Loucy (cell line): Measurements from ENCODE around the gene LMOD3.

Experiments used
- H2AFZ ChIP-seq: fragments of 200-600 bp; sonication (generic); 2 replicates; pipeline ENCODE4 v1.6.0; 2016; ENCODE audit warnings: antibody characterized with exemption, mild to moderate bottlenecking, low read length, moderate library complexity
- H3F3A ChIP-seq: fragments of 200-600 bp; 2 replicates; pipeline ENCODE4 v1.6.0; 2016; ENCODE audit warnings: antibody characterized with exemption, low read depth, mild to moderate bottlenecking
- H3K27me3 ChIP-seq: fragments of 200-600 bp; sonication (generic); 2 replicates; pipeline ENCODE4 v1.6.1; 2014; ENCODE audit warnings: low read length, mild to moderate bottlenecking; ENCODE audit not compliant: insufficient read depth, poor library complexity, severe bottlenecking
- H3K36me3 ChIP-seq: fragments of 200-600 bp; sonication (generic); 2 replicates; pipeline ENCODE4 v1.6.1; 2016; ENCODE audit warnings: low read length; ENCODE audit not compliant: insufficient read depth
- H3K4me1 ChIP-seq: fragments of 200-600 bp; sonication (generic); 2 replicates; pipeline ENCODE4 v1.5.1; 2014; ENCODE audit warnings: low read length, mild to moderate bottlenecking; ENCODE audit not compliant: insufficient read depth, poor library complexity, severe bottlenecking
- H3K4me2 ChIP-seq: fragments of 200-600 bp; sonication (generic); 2 replicates; pipeline ENCODE4 v1.6.0; 2014; ENCODE audit warnings: antibody characterized with exemption, low read length, low read depth, mild to moderate bottlenecking; ENCODE audit not compliant: poor library complexity, severe bottlenecking
- H3K4me3 ChIP-seq: fragments of 200-600 bp; sonication (generic); 2 replicates; pipeline ENCODE4 v1.5.1; 2014; ENCODE audit warnings: low read length, mild to moderate bottlenecking, mixed read lengths; ENCODE audit not compliant: poor library complexity, severe bottlenecking
- H3K79me2 ChIP-seq: fragments of 200-600 bp; sonication (generic); 2 replicates; pipeline ENCODE4 v1.6.1; 2014; ENCODE audit warnings: low read length; ENCODE audit not compliant: insufficient read depth
- H3K9ac ChIP-seq: fragments of 200-600 bp; sonication (generic); 2 replicates; pipeline ENCODE4 v1.6.0; 2014; ENCODE audit warnings: mild to moderate bottlenecking, low read depth, low read length, moderate library complexity; ENCODE audit not compliant: poor library complexity, severe bottlenecking
- H3K9me2 ChIP-seq: fragments of 200-600 bp; sonication (generic); replicated peaks from 2 replicates; pipeline ENCODE4 v1.6.1; 2016; ENCODE audit warnings: low read depth, low read length, mixed read lengths
- H3K9me3 ChIP-seq: fragments of 200-600 bp; sonication (generic); 2 replicates; pipeline ENCODE4 v1.6.1; 2014; ENCODE audit warnings: mild to moderate bottlenecking, antibody characterized with exemption, low read length, low read depth; ENCODE audit not compliant: insufficient read depth
- H4K20me1 ChIP-seq: fragments of 200-600 bp; sonication (generic); 2 replicates; pipeline ENCODE4 v1.6.0; 2014; ENCODE audit warnings: antibody characterized with exemption, low read length, mild to moderate bottlenecking; ENCODE audit not compliant: insufficient read depth, poor library complexity, severe bottlenecking
- CTCF ChIP-seq: fragments of 200-600 bp; sonication (generic); conservative IDR thresholded peaks from 2 replicates; pipeline ENCODE4 v1.5.1; 2014; ENCODE audit warnings: mild to moderate bottlenecking, antibody characterized with exemption, low read length
- EZH2phosphoT487 ChIP-seq: fragments of 200-600 bp; IDR thresholded peaks from 2 replicates; pipeline ENCODE4 v1.6.1; 2018; ENCODE audit warnings: antibody characterized with exemption, mild to moderate bottlenecking, moderate library complexity, borderline replicate concordance

Gene LMOD3

DNA sequence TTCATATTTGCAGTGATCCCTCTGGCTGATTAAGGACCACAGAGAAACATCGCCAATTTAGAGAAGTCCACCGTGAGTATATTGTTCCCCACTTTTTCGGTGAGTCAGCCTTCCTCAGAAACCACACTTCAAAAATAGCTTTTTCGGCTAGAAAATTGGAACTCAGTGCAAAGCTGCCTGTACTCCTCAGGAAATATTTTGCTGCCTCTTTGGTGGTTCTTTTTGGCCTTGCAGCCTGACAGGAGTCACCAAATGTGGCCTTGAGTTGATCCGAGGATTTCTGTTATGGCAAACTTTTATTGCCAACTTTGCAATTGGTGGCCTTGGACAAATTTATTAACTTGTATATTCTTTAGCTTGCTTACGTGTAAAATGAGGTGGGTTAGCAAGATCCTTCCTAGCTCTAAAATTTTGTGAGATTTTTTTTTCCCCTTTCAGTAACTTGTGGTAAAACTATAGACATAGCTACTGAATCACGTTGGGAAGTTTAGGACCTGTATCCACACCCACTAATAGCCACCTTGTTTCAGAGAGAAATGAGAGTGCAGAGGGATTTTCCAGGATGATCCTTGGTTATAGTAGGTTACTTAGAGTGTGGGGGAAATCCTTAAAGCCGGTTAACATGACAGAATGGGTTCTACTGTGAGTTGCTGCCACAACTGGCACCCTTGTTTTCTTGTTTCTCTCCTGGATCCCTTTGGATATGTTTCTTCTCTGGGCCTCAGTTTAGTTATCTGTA lies 27.8 kb downstream of the LMOD3 start:
- peaks cover 89% of the 10 kb centered on the region for H3K79me2 ChIP-seq
- H3K9ac ChIP-seq = peak overlapping the region; percentile 69
- H4K20me1 ChIP-seq = peaks cover 13% of the 10 kb centered on the region

GRCh38 chr3:69092030-69092516 lies 30.3 kb downstream of the LMOD3 start:
- Histone ChIP-seq H3K4me1 (peaks cover 67% of the 10 kb centered on the region), H3K79me2 (peaks cover 94% of the 10 kb centered on the region), H3F3A (peaks cover 11% of the 10 kb centered on the region; the same call in 1 of the 2 replicates)

More for the DNA sequence above, 27.8 kb downstream of the LMOD3 start:
- no peak overlapping the region for H3K4me3 ChIP-seq
- H3F3A ChIP-seq = peaks cover 11% of the 10 kb centered on the region; the same call in 1 of the 2 replicates
- no peaks in the 10 kb centered on the region for H3K27me3 ChIP-seq
- TF ChIP-seq CTCF (no peak), EZH2phosphoT487 (no peak)
- H3K4me2 ChIP-seq = peak overlapping the region; percentile 48
- no peaks in the 10 kb centered on the region for H3K9me2 ChIP-seq
- H3K4me1 ChIP-seq = peaks cover 49% of the 10 kb centered on the region
- H2AFZ ChIP-seq = no peak overlapping the region
- peaks cover 3% of the 10 kb centered on the region; the same call in 1 of the 2 replicates for H3K36me3 ChIP-seq
- H3K9me3 ChIP-seq = no peaks in the 10 kb centered on the region

DNA sequence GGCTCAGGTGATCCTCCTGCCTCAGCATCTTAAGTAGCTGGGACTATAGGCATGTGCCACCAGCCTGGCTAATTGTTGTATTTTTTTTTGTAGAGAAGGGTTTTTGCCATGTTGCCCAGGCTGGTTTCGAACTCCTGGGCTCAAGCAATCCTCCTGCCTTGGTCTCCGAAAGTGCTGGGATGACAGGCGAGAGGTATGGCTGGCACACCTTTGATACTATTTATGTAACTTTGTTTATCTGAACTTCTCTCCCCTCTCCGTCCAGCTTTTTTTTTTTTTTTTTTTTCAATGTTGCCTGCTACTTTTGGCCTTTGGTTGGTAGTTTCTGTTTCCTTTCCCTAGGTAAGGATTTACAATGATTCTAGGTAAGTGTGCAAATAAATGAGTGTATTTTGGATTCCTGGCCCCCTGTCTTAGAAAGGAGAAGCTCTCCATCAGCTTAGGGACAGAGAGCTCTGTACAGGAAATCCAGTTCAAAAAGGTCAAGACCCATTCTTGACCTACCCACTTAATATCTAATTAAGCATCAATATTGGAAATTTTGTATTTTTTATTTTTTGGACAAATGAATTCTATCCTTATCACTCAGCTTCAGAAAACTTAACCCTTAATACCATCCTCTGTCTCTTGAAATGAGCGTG lies 30.9 kb downstream of the LMOD3 start:
- Histone ChIP-seq H3K4me3 (peak overlapping the region; percentile 78), H3K27me3 (no peaks in the 10 kb centered on the region), H2AFZ (peak overlapping the region; percentile 42; the same call in 1 of the 2 replicates), H3K9me3 (no peaks in the 10 kb centered on the region), H3F3A (peaks cover 11% of the 10 kb centered on the region; the same call in 1 of the 2 replicates), H4K20me1 (peaks cover 26% of the 10 kb centered on the region), H3K79me2 (peaks cover 94% of the 10 kb centered on the region), H3K4me2 (peak overlapping the region; percentile 96), H3K9me2 (no peaks in the 10 kb centered on the region), H3K36me3 (peaks cover 3% of the 10 kb centered on the region; the same call in 1 of the 2 replicates), H3K9ac (peak overlapping the region; percentile 69), H3K4me1 (peaks cover 68% of the 10 kb centered on the region)
- no peak for TF ChIP-seq CTCF
- TF ChIP-seq EZH2phosphoT487 = no peak

More at GRCh38 chr3:69092030-69092516, 30.3 kb downstream of the LMOD3 start:
- peak overlapping the region; percentile 42; the same call in 1 of the 2 replicates for H2AFZ ChIP-seq
- TF ChIP-seq CTCF (no peak), EZH2phosphoT487 (no peak)
- no peaks in the 10 kb centered on the region for H3K9me2 ChIP-seq
- no peaks in the 10 kb centered on the region for H3K27me3 ChIP-seq
- H3K4me2 ChIP-seq = peak overlapping the region; percentile 96
- H3K9ac ChIP-seq = peak overlapping the region; percentile 69
- peak overlapping the region; percentile 78 for H3K4me3 ChIP-seq
- peaks cover 3% of the 10 kb centered on the region; the same call in 1 of the 2 replicates for H3K36me3 ChIP-seq
- peaks cover 28% of the 10 kb centered on the region for H4K20me1 ChIP-seq
- no peaks in the 10 kb centered on the region for H3K9me3 ChIP-seq
